ENCODE results near the gene CTIF. TPM values are rescaled to one million over a fixed set of nuclear protein-coding genes. Genes with fewer than 3 reads are reported as not detected.

CTIF gene
- total and polyA plus RNA-seq, 2 experiments from 2014 or later: 8.6 to 14.4 TPM

GRCh38 chr18:48634491-48634890 lies 95.7 kb downstream of the CTIF start:
- H3K4me2 ChIP-seq: no peak overlapping the region
- H3K27me3 ChIP-seq (ENCODE audit: insufficient read depth): no peaks in the 10 kb centered on the region
- no peak overlapping the region for H3K4me3 Mint-ChIP-seq
- DNase-seq (ENCODE audit: low spot score) (no peak), ATAC-seq (peak; percentile 33; the same call in 1 of the 3 replicates)
- no peaks in the 10 kb centered on the region for H3K9me3 Mint-ChIP-seq
- H2AFZ ChIP-seq: no peak overlapping the region
- peaks cover 15% of the 10 kb centered on the region for H3K27me3 Mint-ChIP-seq (ENCODE audit: insufficient read depth, low read depth, poor library complexity)
- TF ChIP-seq CTCF (conservative IDR thresholded peaks at IDR 0.05; ENCODE audit: low read depth in 2 of 2): no peak
- no peak for TF ChIP-seq ZNF462 (CRISPR knock-in tag; IDR thresholded peaks at IDR 0.05)
- no peak for TF ChIP-seq REST (IDR thresholded peaks at IDR 0.05; ENCODE audit: unreplicated experiment)
- TF ChIP-seq POLR2AphosphoS5 (IDR thresholded peaks at IDR 0.05; ENCODE audit: low read depth): no peak
- no peak for TF ChIP-seq EZH2 (IDR thresholded peaks at IDR 0.05; ENCODE audit: low read depth, unreplicated experiment)
- no peak for TF ChIP-seq CREB1 (CRISPR knock-in tag; IDR thresholded peaks at IDR 0.05; ENCODE audit: low read depth)
- no peak for TF ChIP-seq ETS1 (IDR thresholded peaks at IDR 0.05)
- no peak for TF ChIP-seq EZH2phosphoT487 (IDR thresholded peaks at IDR 0.05; ENCODE audit: unreplicated experiment)
- no peak for TF ChIP-seq ZNF331 (CRISPR knock-in tag; IDR thresholded peaks at IDR 0.05; ENCODE audit: low read depth)
- TF ChIP-seq JUNB (IDR thresholded peaks at IDR 0.05; ENCODE audit: unreplicated experiment): no peak
- no peak for TF ChIP-seq STAT1 (IDR thresholded peaks at IDR 0.05; ENCODE audit: unreplicated experiment)
- TF ChIP-seq NANOG (IDR thresholded peaks at IDR 0.05; ENCODE audit: borderline replicate concordance): no peak
- no peak overlapping the region for H3K4me3 ChIP-seq
- H3K27ac ChIP-seq (ENCODE audit: low read depth): no peak overlapping the region
- no peaks in the 10 kb centered on the region for H3K79me2 ChIP-seq (replicated peaks; ENCODE audit: insufficient read depth)
- no peak overlapping the region for H3K27ac Mint-ChIP-seq
- no peaks in the 10 kb centered on the region for H3K9me2 ChIP-seq (ENCODE audit: insufficient read depth)
- peaks cover 5% of the 10 kb centered on the region; the same call in 1 of the 2 replicates for H3K4me1 ChIP-seq (ENCODE audit: insufficient read depth)
- H3K36me3 ChIP-seq (ENCODE audit: insufficient read depth): no peaks in the 10 kb centered on the region
- peaks cover 18% of the 10 kb centered on the region for H3K4me1 Mint-ChIP-seq
- no peaks in the 10 kb centered on the region for H4K20me1 ChIP-seq (replicated peaks; ENCODE audit: insufficient read depth)
- H3K36me3 Mint-ChIP-seq (ENCODE audit: low read depth): peaks cover 2% of the 10 kb centered on the region; the same call in 1 of the 3 replicates
- no peaks in the 10 kb centered on the region for H3F3A ChIP-seq (replicated peaks; ENCODE audit: low read depth)
